K562 (cell line): ENCODE data around the gene CFAP44. TPM values are rescaled to one million over a fixed set of nuclear protein-coding genes. Genes with fewer than 3 reads are reported as not detected.

Source experiments
- ATAC-seq: fragments of 200-7000 bp; cut with Tn5 transposase; 3 replicates; pipeline ENCODE4 v1.9.1; 2020; ENCODE audit warnings: moderate library complexity
- BruUV-seq: library from RNA; stranded (reverse); fragments of 400-500 nt; replicated peaks from 2 replicates; lab custom pipeline; 2021; lab: Mats Ljungman, UMichigan
- CTCF ChIA-PET: fragments of 300-600 bp; formaldehyde crosslinking; extraction: SDS; loops from one replicate; lab custom pipeline; 2021; ENCODE audit warnings: low intra/inter-chr PET ratio; lab: Yijun Ruan, JAX
- POLR2A ChIA-PET: fragments of 300-600, 350-650 bp; sonication (Branson Sonifier 250); formaldehyde crosslinking; extraction: SDS; loops from one replicate; lab custom pipeline; 2021; ENCODE audit warnings: antibody characterized with exemption, inconsistent platforms; lab: Yijun Ruan, JAX
- DNase-seq, 4 experiments: peaks; one replicate each; pipeline versions ENCODE4 v3.0.0 to v3.0.0-alpha.2; 2011 to 2018; ENCODE audit warnings: low spot score in 3 of 4, mixed read lengths in 3 of 4; ENCODE audit errors: extremely low read depth in 1 of 4
- FAIRE-seq: peaks from 2 replicates; lab custom pipeline; 2011; peaks lifted over from hg19 to GRCh38; lab: Jason Lieb, UNC
- H2AFZ ChIP-seq: 2 replicates; pipeline ENCODE4 v1.6.0; 2011; ENCODE audit warnings: low read depth, low read length, control low read depth, inconsistent platforms
- H3K27ac ChIP-seq: fragments of 200-600 bp; 3 replicates; pipeline ENCODE4 v1.8.0; 2011; ENCODE audit warnings: low read depth, mild to moderate bottlenecking, control low read depth, inconsistent platforms, low read length, moderate library complexity, mixed read lengths; ENCODE audit errors: extremely low read depth
- H3K27me3 ChIP-seq, 2 experiments: fragments of 300-600 bp in 1 of 2; 2 replicates in 1 of 2; 3 replicates in 1 of 2; pipeline versions ENCODE4 v1.6.0 to v1.8.0; 2011; ENCODE audit warnings: inconsistent platforms in 2 of 2, low read length in 2 of 2, mild to moderate bottlenecking in 1 of 2, mixed read lengths in 1 of 2, moderate library complexity in 1 of 2; ENCODE audit not compliant: control insufficient read depth in 2 of 2, insufficient read depth in 2 of 2
- H3K36me3 ChIP-seq: fragments of 300-600 bp; 3 replicates; pipeline ENCODE4 v1.8.0; 2011; ENCODE audit warnings: mild to moderate bottlenecking, low read length, inconsistent platforms; ENCODE audit not compliant: control insufficient read depth, insufficient read depth
- H3K4me1 ChIP-seq, 2 experiments: fragments of 200-600 bp in 1 of 2; replicated peaks in 1 of 2; 2 replicates in 1 of 2; 3 replicates in 1 of 2; pipeline versions ENCODE4 v1.5.1 to v1.8.0; 2011; ENCODE audit warnings: inconsistent platforms in 2 of 2, low read length in 2 of 2, mild to moderate bottlenecking in 1 of 2, mixed read lengths in 1 of 2, moderate library complexity in 1 of 2; ENCODE audit not compliant: control insufficient read depth in 2 of 2, insufficient read depth in 2 of 2
- H3K4me2 ChIP-seq: 2 replicates; pipeline ENCODE4 v1.6.1; 2011; ENCODE audit warnings: low read length, control low read depth, inconsistent platforms, mixed read lengths; ENCODE audit not compliant: insufficient read depth
- H3K4me3 ChIP-seq: fragments of 200-600 bp; sonication (generic), shearing (Covaris generic); 2 replicates; pipeline ENCODE4 v1.5.1; 2016; ENCODE audit warnings: control low read depth, inconsistent platforms
- H3K79me2 ChIP-seq: fragments of 200-600 bp; 3 replicates; pipeline ENCODE4 v1.8.0; 2011; ENCODE audit warnings: low read length, inconsistent platforms; ENCODE audit not compliant: control insufficient read depth, insufficient read depth
- H3K9ac ChIP-seq, 2 experiments: 2 replicates each; pipeline versions ENCODE4 v1.6.0 to v1.6.1; 2011; ENCODE audit warnings: low read depth in 2 of 2, low read length in 2 of 2, control low read depth in 1 of 2, inconsistent platforms in 1 of 2, mild to moderate bottlenecking in 1 of 2, mixed read lengths in 1 of 2; ENCODE audit not compliant: insufficient read depth in 1 of 2
- H3K9me1 ChIP-seq: one replicate; pipeline ENCODE4 v1.6.0; 2011; ENCODE audit warnings: inconsistent platforms, mild to moderate bottlenecking, low read length, moderate library complexity; ENCODE audit not compliant: control insufficient read depth, insufficient read depth
- H3K9me3 ChIP-seq: replicated peaks from 2 replicates; pipeline ENCODE4 v1.5.1; 2011; ENCODE audit warnings: low read depth, low read length, inconsistent platforms; ENCODE audit not compliant: control insufficient read depth, insufficient read depth
- H4K20me1 ChIP-seq: replicated peaks from 2 replicates; pipeline ENCODE4 v1.6.1; 2011; ENCODE audit warnings: low read length, inconsistent platforms, mixed read lengths; ENCODE audit not compliant: control insufficient read depth, insufficient read depth
- FIP1L1 ChIP-seq: fragments of 200-400 bp; formaldehyde crosslinking; IDR thresholded peaks from 2 replicates; pipeline ENCODE4 v1.6.1; 2018; ENCODE audit warnings: mild to moderate bottlenecking, low read depth, low read length; ENCODE audit not compliant: poor library complexity, severe bottlenecking
- PCBP2 ChIP-seq: fragments of 200-400 bp; formaldehyde crosslinking; IDR thresholded peaks from 2 replicates; pipeline ENCODE4 v1.6.1; 2018; ENCODE audit warnings: low read length, low read depth, mild to moderate bottlenecking, moderate library complexity; ENCODE audit not compliant: poor library complexity, severe bottlenecking
- PKNOX1 ChIP-seq: fragments of 450-650 bp; IDR thresholded peaks from 2 replicates; pipeline ENCODE4 v1.6.1; 2016
- TAF9B ChIP-seq: fragments of 450-650 bp; IDR thresholded peaks from 2 replicates; pipeline ENCODE4 v1.6.1; 2018; ENCODE audit warnings: mild to moderate bottlenecking; ENCODE audit not compliant: partially characterized antibody
- TBP ChIP-seq: optimal IDR thresholded peaks from 2 replicates; pipeline ENCODE3; 2011; ENCODE audit warnings: low read depth, low read length, improper control_type of control experiment
- TCFL5 ChIP-seq: fragments of 250-450 bp; sonication (Bioruptor Pico); conservative IDR thresholded peaks from 2 replicates; pipeline ENCODE4 v1.6.1; 2021; ENCODE audit warnings: mild to moderate bottlenecking, moderate library complexity, matching md5 sums
- ZC3H8 ChIP-seq: fragments of 450-650 bp; IDR thresholded peaks from 2 replicates; pipeline ENCODE4 v1.6.1; 2017
- ZNF212 ChIP-seq: fragments of 450-650 bp; formaldehyde crosslinking; IDR thresholded peaks from 2 replicates; pipeline ENCODE4 v1.4.0; 2020; ENCODE audit warnings: mild to moderate bottlenecking
- ZNF699 ChIP-seq: fragments of 250-450 bp; sonication (Bioruptor Pico); IDR thresholded peaks from 2 replicates; pipeline ENCODE4 v1.8.0; 2021; ENCODE audit warnings: mild to moderate bottlenecking, moderate library complexity; ENCODE audit not compliant: insufficient replicate concordance
- WGBS: fragments of 100-300 bp; shearing (Covaris generic); methylation state at CpG from one replicate; pipeline ENCODE4 v1.1.6; 2016; ENCODE audit warnings: low coverage, mixed read lengths; ENCODE audit not compliant: insufficient coverage; ENCODE audit errors: missing lambda C conversion rate; 5-methylcytosine and 5-hydroxymethylcytosine counted together
- in situ Hi-C: fragments of 300-500 bp; cut with MboI; formaldehyde crosslinking; loops from 4 replicates; pipeline ENCODE4 v1.15.0; 2018; ENCODE audit warnings: inconsistent platforms, mixed read lengths
- intact Hi-C: fragments of 100-400 bp; cut with micrococcal nuclease; formaldehyde crosslinking; loops from 2 replicates; pipeline ENCODE4 v1.14.2; 2022
- polyA plus RNA-seq, 8 experiments: library from polyadenylated mRNA; depleted of rRNA in 4 of 8; stranded (reverse) in 5 of 8; unstranded in 3 of 8; fragments of >200 nt; fragmentation: Nextera tagmentation in 2 of 8; fragmentation: Illumina TruSeq in 1 of 8; extraction: Ambion mirVana in 2 of 8; extraction: Trizol in 1 of 8; gene quantifications; 2 replicates each; pipeline versions ENCODE4 v1.2.1 to v1.2.3, GENCODE V29; 2011 to 2014; ENCODE audit warnings: inconsistent platforms in 1 of 8, missing spikeins in 1 of 8
- total RNA-seq, 7 experiments: library from RNA; depleted of rRNA in 6 of 7; stranded (reverse); fragments of >200 nt in 6 of 7; fragmentation: Illumina TruSeq in 2 of 7; extraction: Trizol in 2 of 7; gene quantifications; 2 replicates each; pipeline versions ENCODE4 v1.2.1 to v1.2.3, GENCODE V29; 2011 to 2021; ENCODE audit warnings: low replicate concordance in 1 of 7
- TF ChIP-seq, protein P1 (sequence below), 2 experiments: fragments of 450-650 bp in 1 of 2; IDR thresholded peaks; 2 replicates each; pipeline ENCODE4 v1.6.1; 2011 to 2017; ENCODE audit warnings: low read depth in 2 of 2, antibody characterized with exemption in 1 of 2, borderline replicate concordance in 1 of 2, low read length in 1 of 2, mild to moderate bottlenecking in 1 of 2, mixed read lengths in 1 of 2; ENCODE audit not compliant: control insufficient read depth in 1 of 2

CFAP44 gene
- total and polyA plus RNA-seq, 9 of the 15 experiments (the other 6 are each of a cell fraction or from before 2014, with no cell fraction given) = 0.29 to 2.4 (median 1.1) TPM

DNA sequence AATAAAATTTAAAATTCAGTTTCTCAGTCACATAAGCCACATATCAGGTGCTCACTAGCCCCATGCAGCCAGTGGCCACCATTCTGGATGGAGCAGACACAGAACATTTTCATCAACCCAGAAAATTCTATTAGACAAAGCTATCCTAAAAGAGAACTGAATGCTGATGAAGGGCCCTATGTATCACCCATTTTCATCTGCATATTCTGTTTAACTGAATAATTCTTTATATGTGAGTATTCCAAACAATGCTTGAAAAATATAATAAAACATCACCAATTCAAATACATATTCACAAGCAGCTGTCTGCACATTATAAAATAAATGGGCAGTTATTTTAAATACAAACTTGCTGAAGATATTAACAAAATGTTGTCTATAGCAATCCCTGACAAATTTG lies 14.2 kb upstream of the CFAP44 start (continued):
- TF ChIP-seq, protein P1, sequence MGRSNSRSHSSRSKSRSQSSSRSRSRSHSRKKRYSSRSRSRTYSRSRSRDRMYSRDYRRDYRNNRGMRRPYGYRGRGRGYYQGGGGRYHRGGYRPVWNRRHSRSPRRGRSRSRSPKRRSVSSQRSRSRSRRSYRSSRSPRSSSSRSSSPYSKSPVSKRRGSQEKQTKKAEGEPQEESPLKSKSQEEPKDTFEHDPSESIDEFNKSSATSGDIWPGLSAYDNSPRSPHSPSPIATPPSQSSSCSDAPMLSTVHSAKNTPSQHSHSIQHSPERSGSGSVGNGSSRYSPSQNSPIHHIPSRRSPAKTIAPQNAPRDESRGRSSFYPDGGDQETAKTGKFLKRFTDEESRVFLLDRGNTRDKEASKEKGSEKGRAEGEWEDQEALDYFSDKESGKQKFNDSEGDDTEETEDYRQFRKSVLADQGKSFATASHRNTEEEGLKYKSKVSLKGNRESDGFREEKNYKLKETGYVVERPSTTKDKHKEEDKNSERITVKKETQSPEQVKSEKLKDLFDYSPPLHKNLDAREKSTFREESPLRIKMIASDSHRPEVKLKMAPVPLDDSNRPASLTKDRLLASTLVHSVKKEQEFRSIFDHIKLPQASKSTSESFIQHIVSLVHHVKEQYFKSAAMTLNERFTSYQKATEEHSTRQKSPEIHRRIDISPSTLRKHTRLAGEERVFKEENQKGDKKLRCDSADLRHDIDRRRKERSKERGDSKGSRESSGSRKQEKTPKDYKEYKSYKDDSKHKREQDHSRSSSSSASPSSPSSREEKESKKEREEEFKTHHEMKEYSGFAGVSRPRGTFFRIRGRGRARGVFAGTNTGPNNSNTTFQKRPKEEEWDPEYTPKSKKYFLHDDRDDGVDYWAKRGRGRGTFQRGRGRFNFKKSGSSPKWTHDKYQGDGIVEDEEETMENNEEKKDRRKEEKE (IDR thresholded peaks at IDR 0.05; ENCODE audit: borderline replicate concordance in 1 of 2, control insufficient read depth in 1 of 2, low read depth in 2 of 2, low read length in 1 of 2) = no peak
- TF ChIP-seq PCBP2 = no peak

- Histone ChIP-seq H3K4me2 (no peak overlapping the region), H3K9me3 (no peaks in the 10 kb centered on the region), H3K9ac (no peak overlapping the region), H3K9me1 (no peaks in the 10 kb centered on the region), H4K20me1 (no peaks in the 10 kb centered on the region), H3K4me1 (no peaks in the 10 kb centered on the region), H2AFZ (no peak overlapping the region), H3K27ac (no peak overlapping the region), H3K79me2 (no peaks in the 10 kb centered on the region), H3K4me3 (no peak overlapping the region), H3K36me3 (peaks cover 6% of the 10 kb centered on the region; the same call in 1 of the 3 replicates), H3K27me3 (no peaks in the 10 kb centered on the region)
- in situ Hi-C loops (no loop called here), intact Hi-C loops (no loop called here)
- BruUV-seq = no TSS peak
- no peak for TF ChIP-seq ZNF699
- no peak for TF ChIP-seq ZC3H8
- no peak for TF ChIP-seq TBP
- no peak for TF ChIP-seq FIP1L1
- no peak for TF ChIP-seq TCFL5 (CRISPR knock-in tag)
- no peak for TF ChIP-seq TAF9B
- no peak for TF ChIP-seq ZNF212 (CRISPR knock-in tag)
- no peak for TF ChIP-seq PKNOX1
- ChIA-PET POLR2A (no interaction called here), CTCF (no interaction called here)
- WGBS = 47% methylated on average over 3 of the region's 3 CpGs
- DNase-seq (no peak), FAIRE-seq (no peak), ATAC-seq (no peak)
These were observed 13.3 kb upstream of the CFAP44 start for GRCh38 chr3:113454630-113455029.
